NCI-H2171 treated with DMSO at 0.1 percent for 48 hours (cell line): ENCODE measurements around the gene HBS1L.
A peak's percentile ranks its signal among the peaks of the same experiment; 100 is the strongest.

Experiments
- DNase-seq: peaks from one replicate; lab custom pipeline; 2025; lab: John Stamatoyannopoulos, UW

HBS1L gene

GRCh38 chr6:134949927-134950326 lies 104.7 kb downstream of the HBS1L start, which contains the start of gene ALDH8A1:
Gene ALDH8A1 (minus strand): TSS chr6:134950101. CDS start chr6:134950053, 48 bp downstream.
- no peak for DNase-seq

- no peak for DNase-seq
Observed at GRCh38 chr6:134948691-134949090, 105.9 kb downstream of the HBS1L start.

GRCh38 chr6:134948142-134948541 lies 106.5 kb downstream of the HBS1L start:
- DNase-seq, result no peak

GRCh38 chr6:134945045-134945444 lies 109.6 kb downstream of the HBS1L start:
- no peak for DNase-seq

GRCh38 chr6:134943522-134944111 lies 111.0 kb downstream of the HBS1L start:
- no peak for DNase-seq

- no peak for DNase-seq
Observed at GRCh38 chr6:134938896-134939295, 115.7 kb downstream of the HBS1L start.

GRCh38 chr6:134937426-134937825 lies 117.2 kb downstream of the HBS1L start:
- no peak for DNase-seq

GRCh38 chr6:134936931-134937330 lies 117.7 kb downstream of the HBS1L start:
- DNase-seq, result no peak

GRCh38 chr6:134936476-134936875 lies 118.1 kb downstream of the HBS1L start:
- DNase-seq, result no peak

GRCh38 chr6:134934793-134935485 lies 119.7 kb downstream of the HBS1L start:
- no peak for DNase-seq

GRCh38 chr6:134932535-134933470 lies 121.8 kb downstream of the HBS1L start:
- no peak for DNase-seq

GRCh38 chr6:134932098-134932497 lies 122.5 kb downstream of the HBS1L start:
- peak; percentile 10 for DNase-seq

GRCh38 chr6:134930463-134930862 lies 124.2 kb downstream of the HBS1L start:
- DNase-seq, result no peak

GRCh38 chr6:134928151-134928900 lies 126.3 kb downstream of the HBS1L start:
- DNase-seq, result no peak

- no peak for DNase-seq
Observed at GRCh38 chr6:134925800-134926199, 128.8 kb downstream of the HBS1L start.

GRCh38 chr6:134921721-134922261 lies 132.8 kb downstream of the HBS1L start:
- DNase-seq, result peak; percentile 96

GRCh38 chr6:134921276-134921675 lies 133.3 kb downstream of the HBS1L start:
- DNase-seq, result no peak

- no peak for DNase-seq
Observed at GRCh38 chr6:134920422-134920821, 134.2 kb downstream of the HBS1L start.

- DNase-seq, result no peak
Observed at GRCh38 chr6:134918418-134918961, 136.1 kb downstream of the HBS1L start.

GRCh38 chr6:134911547-134911946 lies 143.1 kb downstream of the HBS1L start:
- no peak for DNase-seq

GRCh38 chr6:134910593-134910935 lies 144.1 kb downstream of the HBS1L start:
- no peak for DNase-seq
